HEK293T (cell line): ENCODE measurements around the gene PRRT4.

Experiments used
- CTCF ChIA-PET: fragments of 350-600 bp; formaldehyde crosslinking; extraction: SDS; loops from one replicate; lab custom pipeline; 2021; ENCODE audit warnings: antibody characterized with exemption, inconsistent platforms; lab: Yijun Ruan, JAX
- POLR2A ChIA-PET: fragments of 350-600 bp; formaldehyde crosslinking; extraction: SDS; loops from one replicate; lab custom pipeline; 2020; ENCODE audit warnings: antibody characterized with exemption, inconsistent platforms; lab: Yijun Ruan, JAX
- DNase-seq: peaks from one replicate; pipeline ENCODE4 v3.0.0; 2012; ENCODE audit warnings: mixed read lengths; ENCODE audit errors: extremely low spot score
- ARNT ChIP-seq: fragments of 450-650 bp; IDR thresholded peaks from 2 replicates; pipeline ENCODE4 v1.6.1; 2017; ENCODE audit warnings: mild to moderate bottlenecking
- BHLHE40 ChIP-seq: fragments of 450-650 bp; IDR thresholded peaks from 2 replicates; pipeline ENCODE4 v1.6.1; 2016; ENCODE audit warnings: mild to moderate bottlenecking, moderate library complexity, borderline replicate concordance
- CTBP1 ChIP-seq: fragments of 450-650 bp; IDR thresholded peaks from 2 replicates; pipeline ENCODE4 v1.6.1; 2016; ENCODE audit warnings: borderline replicate concordance
- ELF4 ChIP-seq: fragments of 450-650 bp; IDR thresholded peaks from 2 replicates; pipeline ENCODE4 v1.6.1; 2017; ENCODE audit warnings: antibody characterized with exemption
- FOXA1 ChIP-seq: fragments of 450-650 bp; IDR thresholded peaks from 2 replicates; pipeline ENCODE4 v1.6.1; 2016; ENCODE audit warnings: mild to moderate bottlenecking
- FOXK2 ChIP-seq: fragments of 450-650 bp; IDR thresholded peaks from 2 replicates; pipeline ENCODE4 v1.6.1; 2016; ENCODE audit warnings: mild to moderate bottlenecking
- FOXM1 ChIP-seq: fragments of 450-650 bp; IDR thresholded peaks from 2 replicates; pipeline ENCODE4 v1.6.1; 2017; ENCODE audit warnings: mild to moderate bottlenecking, borderline replicate concordance
- HDGF ChIP-seq: fragments of 450-650 bp; IDR thresholded peaks from 2 replicates; pipeline ENCODE4 v1.6.1; 2017; ENCODE audit warnings: antibody characterized with exemption, borderline replicate concordance
- L3MBTL2 ChIP-seq: fragments of 450-650 bp; conservative IDR thresholded peaks from 2 replicates; pipeline ENCODE4 v1.6.1; 2016; ENCODE audit warnings: mild to moderate bottlenecking
- LEF1 ChIP-seq: fragments of 450-650 bp; IDR thresholded peaks from 2 replicates; pipeline ENCODE4 v1.6.1; 2017; ENCODE audit warnings: mild to moderate bottlenecking, borderline replicate concordance
- NFRKB ChIP-seq: fragments of 450-650 bp; IDR thresholded peaks from 2 replicates; pipeline ENCODE4 v1.6.1; 2016; ENCODE audit warnings: mild to moderate bottlenecking, moderate library complexity
- SP1 ChIP-seq: fragments of 450-650 bp; IDR thresholded peaks from 2 replicates; pipeline ENCODE4 v1.6.1; 2017
- SUZ12 ChIP-seq: fragments of 450-650 bp; IDR thresholded peaks from 2 replicates; pipeline ENCODE4 v1.6.1; 2016; ENCODE audit warnings: mild to moderate bottlenecking
- TARDBP ChIP-seq: fragments of 450-650 bp; IDR thresholded peaks from 2 replicates; pipeline ENCODE4 v1.6.1; 2016
- ZNF384 ChIP-seq: fragments of 450-650 bp; IDR thresholded peaks from 2 replicates; pipeline ENCODE4 v1.6.1; 2016
- TF ChIP-seq, protein P1 (sequence below): fragments of 450-650 bp; IDR thresholded peaks from 2 replicates; pipeline ENCODE4 v1.6.1; 2016

PRRT4 gene

DNA sequence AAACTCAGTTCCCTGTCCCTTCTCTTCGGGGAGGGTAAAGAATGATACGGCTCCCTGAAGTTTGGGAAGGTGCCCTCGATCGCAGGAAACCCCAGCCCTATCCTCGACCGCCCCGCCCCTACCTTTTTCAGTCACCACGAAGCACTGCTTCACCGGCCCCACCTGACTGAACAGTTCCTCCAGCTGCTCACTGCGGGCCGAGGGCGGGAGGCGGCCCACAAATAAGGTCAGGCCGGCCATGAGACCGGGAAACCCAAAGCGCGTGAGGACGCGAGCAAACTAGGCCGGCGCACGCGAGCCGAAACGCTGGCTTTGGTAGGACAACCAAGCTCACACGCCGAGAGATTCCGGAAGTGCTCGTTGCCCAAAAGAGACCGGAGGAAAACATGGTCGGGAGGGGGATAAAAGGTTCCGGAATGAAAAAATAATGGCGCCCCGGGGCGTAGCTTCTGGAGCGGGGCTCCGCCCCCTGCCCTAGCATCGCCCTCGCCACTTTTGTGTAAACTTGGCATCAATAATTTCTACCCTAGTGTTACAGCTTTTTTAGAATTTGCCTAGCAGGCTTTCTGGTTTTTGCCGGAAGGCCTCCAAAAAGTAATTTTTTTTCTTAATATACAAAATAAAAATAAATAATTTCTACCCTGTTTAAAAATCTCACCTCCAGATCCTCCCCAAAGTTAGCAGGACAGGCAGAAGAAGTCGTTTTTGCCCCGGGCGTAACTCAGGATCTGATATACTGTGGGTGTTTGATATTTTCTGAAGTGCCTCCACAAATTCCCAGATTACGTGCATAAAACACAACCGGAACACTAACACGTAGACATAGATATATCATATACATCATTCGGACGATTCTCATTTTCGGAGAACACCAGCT, 17.7 kb downstream of the PRRT4 start, which contains the start of gene RBM28:
RBM28 (minus strand) TSS at position 355 of the 877 bp plus-strand sequence; CDS start at position 240, 115 bp downstream.
- TF ChIP-seq ELF4 = peak; percentile 81
- TF ChIP-seq NFRKB = peak; percentile 45; the same call in 1 of the 2 replicates
- peak; percentile 85; the same call in 1 of the 2 replicates for TF ChIP-seq CTBP1
- no peak for TF ChIP-seq TARDBP
- TF ChIP-seq SUZ12 = no peak
- TF ChIP-seq ZNF384 = peak; percentile 74; the same call in 1 of the 2 replicates
- no peak for TF ChIP-seq SP1
- no peak for TF ChIP-seq FOXA1
- TF ChIP-seq BHLHE40 = no peak
- peak; percentile 97 for TF ChIP-seq L3MBTL2
- no peak for TF ChIP-seq FOXM1
- 0 out of 2 replicates have a peak, but pooled peaks have one; percentile 45 for TF ChIP-seq ARNT
- TF ChIP-seq FOXK2 = no peak
- DNase-seq = peak; percentile 90
- ChIA-PET POLR2A (interaction anchor here (0.6 to 2.3 kb wide), 20 partner anchors 9 to 115 kb away, joined by 3 to 13 read pairs (median 4); partner anchors contain the start of genes HILPDA and IMPDH1), CTCF (interaction anchor here (0.6 to 3.2 kb wide), 6 partner anchors 15 to 83 kb away, joined by 4 to 19 read pairs (median 10); no protein-coding TSS in a partner anchor)

DNA sequence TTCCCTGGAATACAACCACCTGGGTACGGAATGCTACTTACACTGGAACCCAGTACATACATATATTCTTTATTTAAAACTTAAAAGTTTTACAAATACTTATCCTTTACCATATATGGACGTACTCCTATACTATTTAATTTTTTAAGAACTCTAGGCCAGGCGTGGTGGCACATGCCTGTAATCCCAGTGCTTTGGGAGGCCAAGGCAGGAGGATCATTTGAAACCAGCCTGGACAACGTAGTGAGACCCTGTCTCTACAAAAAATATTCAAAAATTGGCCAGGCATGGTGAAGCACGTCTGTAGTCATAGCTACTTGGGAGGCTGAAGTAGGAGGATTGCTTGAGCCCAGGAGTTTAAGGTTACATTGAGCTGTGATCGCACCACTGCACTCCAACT, 19.8 kb downstream of the PRRT4 start:
- TF ChIP-seq SUZ12 (no peak), HDGF (no peak), NFRKB (no peak), ZNF384 (no peak), TARDBP (no peak), LEF1 (no peak), FOXK2 (no peak), SP1 (no peak), L3MBTL2 (no peak), FOXA1 (no peak), ARNT (no peak), BHLHE40 (no peak), ELF4 (no peak)
- TF ChIP-seq, protein P1, sequence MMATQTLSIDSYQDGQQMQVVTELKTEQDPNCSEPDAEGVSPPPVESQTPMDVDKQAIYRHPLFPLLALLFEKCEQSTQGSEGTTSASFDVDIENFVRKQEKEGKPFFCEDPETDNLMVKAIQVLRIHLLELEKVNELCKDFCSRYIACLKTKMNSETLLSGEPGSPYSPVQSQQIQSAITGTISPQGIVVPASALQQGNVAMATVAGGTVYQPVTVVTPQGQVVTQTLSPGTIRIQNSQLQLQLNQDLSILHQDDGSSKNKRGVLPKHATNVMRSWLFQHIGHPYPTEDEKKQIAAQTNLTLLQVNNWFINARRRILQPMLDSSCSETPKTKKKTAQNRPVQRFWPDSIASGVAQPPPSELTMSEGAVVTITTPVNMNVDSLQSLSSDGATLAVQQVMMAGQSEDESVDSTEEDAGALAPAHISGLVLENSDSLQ = no peak
- ChIA-PET CTCF (interaction anchor here (1.8 kb wide), 1 partner anchor 40 kb away, joined by 4 read pairs; no protein-coding TSS in a partner anchor), POLR2A (no interaction called here)
- DNase-seq = no peak

DNA sequence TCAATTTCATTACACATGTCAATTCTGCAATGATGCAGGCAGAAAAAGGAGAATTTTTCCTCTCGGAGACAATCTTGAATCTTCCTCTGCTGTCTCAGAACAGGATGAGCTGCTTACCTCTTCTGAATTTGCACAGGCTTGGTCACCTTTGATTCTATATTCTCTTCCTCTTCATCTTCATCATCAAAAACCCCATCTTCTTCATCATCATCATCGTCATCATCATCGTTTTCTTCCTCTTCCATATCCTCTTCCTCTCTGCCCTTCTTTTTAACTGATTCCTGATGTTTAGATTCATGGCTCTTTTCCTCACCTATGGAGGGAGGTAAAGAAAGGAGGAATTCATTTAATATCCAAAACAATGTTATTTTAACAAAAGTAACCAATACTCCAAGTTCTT, 25.8 kb downstream of the PRRT4 start:
- ChIA-PET CTCF (no interaction called here), POLR2A (interaction anchor here (1.6 kb wide), 1 partner anchor 8 kb away, joined by 6 read pairs; the partner anchor contains the start of gene RBM28)

DNA sequence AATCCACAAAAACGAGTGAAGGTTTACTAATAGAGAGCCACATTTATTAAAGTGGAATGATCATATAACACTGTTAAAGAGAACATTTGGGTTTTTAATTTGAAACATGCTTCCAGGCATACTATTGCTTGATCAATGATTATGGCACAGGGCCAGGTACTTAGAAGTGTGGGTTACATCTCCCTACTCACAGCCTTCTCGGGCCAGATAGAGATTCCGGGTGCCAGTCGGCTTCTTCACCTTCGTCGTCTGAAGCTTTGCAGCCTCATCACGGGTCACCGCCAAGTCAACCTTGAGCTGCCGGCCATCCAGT, 37.2 kb downstream of the PRRT4 start:
- CTCF ChIA-PET = interaction anchor here (1.5 kb wide), 1 partner anchor 56 kb away, joined by 4 read pairs; no protein-coding TSS in a partner anchor

More for the DNA sequence above, 25.8 kb downstream of the PRRT4 start:
- TF ChIP-seq FOXK2 = no peak
- no peak for TF ChIP-seq ZNF384
- TF ChIP-seq LEF1 = no peak
- no peak for TF ChIP-seq FOXA1
- no peak for TF ChIP-seq TARDBP
- no peak for TF ChIP-seq ELF4
- TF ChIP-seq FOXM1 = no peak
- DNase-seq = no peak

DNA sequence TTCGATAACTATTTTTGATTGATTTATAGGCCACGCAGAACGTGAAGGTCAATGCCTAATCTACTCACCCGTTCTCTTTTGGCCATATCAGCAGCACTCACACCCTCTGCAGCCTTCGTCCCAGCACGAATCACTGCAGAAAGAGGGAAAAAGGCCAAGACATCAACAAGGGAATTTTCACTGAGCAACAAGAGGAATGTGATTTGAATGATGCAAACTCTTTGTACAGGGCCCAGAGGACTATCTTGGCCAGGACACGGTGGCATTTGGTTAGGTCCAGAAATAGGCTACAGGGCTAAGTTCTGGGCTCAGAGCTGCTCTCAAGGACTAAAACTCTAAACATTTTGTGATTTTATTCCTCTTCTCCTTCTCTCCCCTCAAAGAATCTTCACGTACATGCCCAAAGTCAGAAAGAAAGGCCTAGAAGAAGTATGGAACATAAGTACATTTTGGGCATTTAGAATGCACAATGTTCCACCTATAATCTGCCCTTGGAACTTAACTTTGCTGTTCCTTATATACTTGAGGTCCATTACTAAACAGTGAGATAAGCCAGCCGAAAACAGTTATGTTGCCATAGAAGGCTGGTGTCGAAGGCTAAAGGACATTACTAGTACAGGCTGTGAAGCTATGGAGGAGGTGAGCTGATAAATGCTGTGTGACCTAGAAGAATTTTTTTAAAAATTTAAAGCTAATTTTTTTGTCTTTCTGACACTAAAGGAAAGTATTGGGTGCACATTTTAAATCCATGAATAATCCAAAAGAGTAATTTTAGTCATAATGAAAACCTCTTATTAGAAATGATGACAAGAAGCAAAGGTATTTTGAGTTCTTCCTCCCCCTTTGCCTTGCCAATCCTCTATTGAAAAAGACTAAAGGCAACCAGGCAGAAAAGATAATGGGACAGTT, 37.8 kb downstream of the PRRT4 start:
- DNase-seq = no peak
- CTCF ChIA-PET = interaction anchor here (1.5 kb wide), 1 partner anchor 57 kb away, joined by 4 read pairs; no protein-coding TSS in a partner anchor
- TF ChIP-seq CTBP1 (no peak), ARNT (no peak), NFRKB (no peak), BHLHE40 (no peak), FOXM1 (no peak)
- POLR2A ChIA-PET = no interaction called here

More for the DNA sequence above, 37.2 kb downstream of the PRRT4 start:
- POLR2A ChIA-PET = no interaction called here
- no peak for DNase-seq
- TF ChIP-seq BHLHE40 = no peak
- no peak for TF ChIP-seq ZNF384
- TF ChIP-seq SP1 = no peak
- TF ChIP-seq ELF4 = no peak
- TF ChIP-seq, protein P1 = no peak
- no peak for TF ChIP-seq TARDBP
- TF ChIP-seq HDGF = no peak
- TF ChIP-seq CTBP1 = no peak

DNA sequence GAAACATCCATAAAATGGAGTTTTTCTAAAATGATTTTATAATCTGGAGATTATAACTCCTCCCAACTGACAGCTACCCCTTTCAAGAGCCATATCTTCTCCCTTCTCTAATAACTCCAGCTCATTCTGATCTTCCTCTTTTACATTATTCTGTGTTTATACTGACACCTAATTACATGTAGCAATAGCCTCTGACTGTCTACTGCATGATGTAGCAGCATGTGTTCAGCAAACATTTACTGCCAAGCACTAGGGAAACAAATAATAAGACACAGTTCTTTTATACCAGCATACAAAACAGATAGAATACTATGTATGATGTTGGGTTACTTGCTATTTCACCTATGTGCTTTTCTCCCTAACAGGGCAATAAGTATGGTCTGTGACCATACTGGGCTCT, 38.5 kb downstream of the PRRT4 start:
- TF ChIP-seq TARDBP (no peak), BHLHE40 (no peak), HDGF (no peak), CTBP1 (no peak), FOXA1 (no peak), ZNF384 (no peak), SP1 (no peak), NFRKB (no peak), FOXM1 (no peak), L3MBTL2 (no peak), ARNT (no peak)
- TF ChIP-seq, protein P1 = no peak
- ChIA-PET POLR2A (no interaction called here), CTCF (no interaction called here)
- no peak for DNase-seq
